K562 (cell line): ENCODE data around the gene GTF2A1L. TPM values are rescaled to one million over a fixed set of nuclear protein-coding genes. Genes with fewer than 3 reads are reported as not detected.

ENCODE experiments used
- ATAC-seq: fragments of 200-7000 bp; cut with Tn5 transposase; 3 replicates; pipeline ENCODE4 v1.9.1; 2020; ENCODE audit warnings: moderate library complexity
- BruUV-seq: library from RNA; stranded (reverse); fragments of 400-500 nt; replicated peaks from 2 replicates; lab custom pipeline; 2021; lab: Mats Ljungman, UMichigan
- CTCF ChIA-PET: fragments of 300-600 bp; formaldehyde crosslinking; extraction: SDS; loops from one replicate; lab custom pipeline; 2021; ENCODE audit warnings: low intra/inter-chr PET ratio; lab: Yijun Ruan, JAX
- POLR2A ChIA-PET: fragments of 300-600, 350-650 bp; sonication (Branson Sonifier 250); formaldehyde crosslinking; extraction: SDS; loops from one replicate; lab custom pipeline; 2021; ENCODE audit warnings: antibody characterized with exemption, inconsistent platforms; lab: Yijun Ruan, JAX
- DNase-seq, 4 experiments: peaks; one replicate each; pipeline versions ENCODE4 v3.0.0 to v3.0.0-alpha.2; 2011 to 2018; ENCODE audit warnings: low spot score in 3 of 4, mixed read lengths in 3 of 4; ENCODE audit errors: extremely low read depth in 1 of 4
- FAIRE-seq: peaks from 2 replicates; lab custom pipeline; 2011; peaks lifted over from hg19 to GRCh38; lab: Jason Lieb, UNC
- H2AFZ ChIP-seq: 2 replicates; pipeline ENCODE4 v1.6.0; 2011; ENCODE audit warnings: low read depth, low read length, control low read depth, inconsistent platforms
- H3K27ac ChIP-seq: fragments of 200-600 bp; 3 replicates; pipeline ENCODE4 v1.8.0; 2011; ENCODE audit warnings: low read depth, mild to moderate bottlenecking, control low read depth, inconsistent platforms, low read length, moderate library complexity, mixed read lengths; ENCODE audit errors: extremely low read depth
- H3K27me3 ChIP-seq, 2 experiments: fragments of 300-600 bp in 1 of 2; 2 replicates in 1 of 2; 3 replicates in 1 of 2; pipeline versions ENCODE4 v1.6.0 to v1.8.0; 2011; ENCODE audit warnings: inconsistent platforms in 2 of 2, low read length in 2 of 2, mild to moderate bottlenecking in 1 of 2, mixed read lengths in 1 of 2, moderate library complexity in 1 of 2; ENCODE audit not compliant: control insufficient read depth in 2 of 2, insufficient read depth in 2 of 2
- H3K36me3 ChIP-seq: fragments of 300-600 bp; 3 replicates; pipeline ENCODE4 v1.8.0; 2011; ENCODE audit warnings: mild to moderate bottlenecking, low read length, inconsistent platforms; ENCODE audit not compliant: control insufficient read depth, insufficient read depth
- H3K4me1 ChIP-seq, 2 experiments: fragments of 200-600 bp in 1 of 2; replicated peaks in 1 of 2; 2 replicates in 1 of 2; 3 replicates in 1 of 2; pipeline versions ENCODE4 v1.5.1 to v1.8.0; 2011; ENCODE audit warnings: inconsistent platforms in 2 of 2, low read length in 2 of 2, mild to moderate bottlenecking in 1 of 2, mixed read lengths in 1 of 2, moderate library complexity in 1 of 2; ENCODE audit not compliant: control insufficient read depth in 2 of 2, insufficient read depth in 2 of 2
- H3K4me2 ChIP-seq: 2 replicates; pipeline ENCODE4 v1.6.1; 2011; ENCODE audit warnings: low read length, control low read depth, inconsistent platforms, mixed read lengths; ENCODE audit not compliant: insufficient read depth
- H3K4me3 ChIP-seq: fragments of 200-600 bp; sonication (generic), shearing (Covaris generic); 2 replicates; pipeline ENCODE4 v1.5.1; 2016; ENCODE audit warnings: control low read depth, inconsistent platforms
- H3K79me2 ChIP-seq: fragments of 200-600 bp; 3 replicates; pipeline ENCODE4 v1.8.0; 2011; ENCODE audit warnings: low read length, inconsistent platforms; ENCODE audit not compliant: control insufficient read depth, insufficient read depth
- H3K9ac ChIP-seq, 2 experiments: 2 replicates each; pipeline versions ENCODE4 v1.6.0 to v1.6.1; 2011; ENCODE audit warnings: low read depth in 2 of 2, low read length in 2 of 2, control low read depth in 1 of 2, inconsistent platforms in 1 of 2, mild to moderate bottlenecking in 1 of 2, mixed read lengths in 1 of 2; ENCODE audit not compliant: insufficient read depth in 1 of 2
- H3K9me1 ChIP-seq: one replicate; pipeline ENCODE4 v1.6.0; 2011; ENCODE audit warnings: inconsistent platforms, mild to moderate bottlenecking, low read length, moderate library complexity; ENCODE audit not compliant: control insufficient read depth, insufficient read depth
- H3K9me3 ChIP-seq: replicated peaks from 2 replicates; pipeline ENCODE4 v1.5.1; 2011; ENCODE audit warnings: low read depth, low read length, inconsistent platforms; ENCODE audit not compliant: control insufficient read depth, insufficient read depth
- H4K20me1 ChIP-seq: replicated peaks from 2 replicates; pipeline ENCODE4 v1.6.1; 2011; ENCODE audit warnings: low read length, inconsistent platforms, mixed read lengths; ENCODE audit not compliant: control insufficient read depth, insufficient read depth
- EGR1 ChIP-seq: fragments of 450-650 bp; conservative IDR thresholded peaks from 2 replicates; pipeline ENCODE4 v1.6.1; 2017; ENCODE audit warnings: mild to moderate bottlenecking
- ETS1 ChIP-seq: conservative IDR thresholded peaks from 2 replicates; pipeline ENCODE4 v1.6.1; 2011; ENCODE audit warnings: low read depth, mild to moderate bottlenecking, low read length; ENCODE audit not compliant: control insufficient read depth
- HLTF ChIP-seq: fragments of 450-650 bp; IDR thresholded peaks from 2 replicates; pipeline ENCODE4 v1.6.1; 2016
- JUN ChIP-seq, 2 experiments: sonication (generic) in 1 of 2; formaldehyde crosslinking in 1 of 2; IDR thresholded peaks; 2 replicates each; pipeline versions ENCODE4 v1.6.1 to v1.8.0; 2012 to 2022; ENCODE audit warnings: borderline replicate concordance in 2 of 2, mild to moderate bottlenecking in 2 of 2, improper control_type of control experiment in 1 of 2, low read depth in 1 of 2, low read length in 1 of 2, missing genetic modification reagents in 1 of 2
- PREB ChIP-seq: sonication (generic); formaldehyde crosslinking; IDR thresholded peaks from 2 replicates; pipeline ENCODE4 v1.8.1; 2023; ENCODE audit warnings: mild to moderate bottlenecking, missing genetic modification reagents
- SPI1 ChIP-seq: IDR thresholded peaks from 2 replicates; pipeline ENCODE4 v1.6.1; 2011; ENCODE audit warnings: low read depth, low read length, control low read depth, borderline replicate concordance
- STAT6 ChIP-seq: sonication (generic); formaldehyde crosslinking; IDR thresholded peaks from 2 replicates; pipeline ENCODE4 v1.8.1; 2023; ENCODE audit warnings: mild to moderate bottlenecking, missing genetic modification reagents
- SUPT5H ChIP-seq: fragments of 450-650 bp; IDR thresholded peaks from 2 replicates; pipeline ENCODE4 v1.6.1; 2016
- WHSC1 ChIP-seq: IDR thresholded peaks from one replicate; pipeline ENCODE4 v1.6.1; 2012; ENCODE audit warnings: low read length, control low read depth, inconsistent platforms
- ZNF121 ChIP-seq: sonication (generic); formaldehyde crosslinking; conservative IDR thresholded peaks from 2 replicates; pipeline ENCODE4 v1.8.0; 2022; ENCODE audit warnings: missing genetic modification reagents
- ZNF584 ChIP-seq: fragments of 200-800 bp; sonication (Bioruptor generic); IDR thresholded peaks from 2 replicates; pipeline ENCODE4 v1.6.1; 2016; ENCODE audit warnings: low read depth, mild to moderate bottlenecking, missing genetic modification characterization, missing compliant biosample characterization
- WGBS: fragments of 100-300 bp; shearing (Covaris generic); methylation state at CpG from one replicate; pipeline ENCODE4 v1.1.6; 2016; ENCODE audit warnings: low coverage, mixed read lengths; ENCODE audit not compliant: insufficient coverage; ENCODE audit errors: missing lambda C conversion rate; 5-methylcytosine and 5-hydroxymethylcytosine counted together
- in situ Hi-C: fragments of 300-500 bp; cut with MboI; formaldehyde crosslinking; loops from 4 replicates; pipeline ENCODE4 v1.15.0; 2018; ENCODE audit warnings: inconsistent platforms, mixed read lengths
- intact Hi-C: fragments of 100-400 bp; cut with micrococcal nuclease; formaldehyde crosslinking; loops from 2 replicates; pipeline ENCODE4 v1.14.2; 2022
- polyA plus RNA-seq, 8 experiments: library from polyadenylated mRNA; depleted of rRNA in 4 of 8; stranded (reverse) in 5 of 8; unstranded in 3 of 8; fragments of >200 nt; fragmentation: Nextera tagmentation in 2 of 8; fragmentation: Illumina TruSeq in 1 of 8; extraction: Ambion mirVana in 2 of 8; extraction: Trizol in 1 of 8; gene quantifications; 2 replicates each; pipeline versions ENCODE4 v1.2.1 to v1.2.3, GENCODE V29; 2011 to 2014; ENCODE audit warnings: inconsistent platforms in 1 of 8, missing spikeins in 1 of 8
- total RNA-seq, 7 experiments: library from RNA; depleted of rRNA in 6 of 7; stranded (reverse); fragments of >200 nt in 6 of 7; fragmentation: Illumina TruSeq in 2 of 7; extraction: Trizol in 2 of 7; gene quantifications; 2 replicates each; pipeline versions ENCODE4 v1.2.1 to v1.2.3, GENCODE V29; 2011 to 2021; ENCODE audit warnings: low replicate concordance in 1 of 7

Gene GTF2A1L
- total and polyA plus RNA-seq, 9 of the 15 experiments (the other 6 are each of a cell fraction or from before 2014, with no cell fraction given), result 0.05 to 0.35 (median 0.12) TPM; not detected in 5

DNA sequence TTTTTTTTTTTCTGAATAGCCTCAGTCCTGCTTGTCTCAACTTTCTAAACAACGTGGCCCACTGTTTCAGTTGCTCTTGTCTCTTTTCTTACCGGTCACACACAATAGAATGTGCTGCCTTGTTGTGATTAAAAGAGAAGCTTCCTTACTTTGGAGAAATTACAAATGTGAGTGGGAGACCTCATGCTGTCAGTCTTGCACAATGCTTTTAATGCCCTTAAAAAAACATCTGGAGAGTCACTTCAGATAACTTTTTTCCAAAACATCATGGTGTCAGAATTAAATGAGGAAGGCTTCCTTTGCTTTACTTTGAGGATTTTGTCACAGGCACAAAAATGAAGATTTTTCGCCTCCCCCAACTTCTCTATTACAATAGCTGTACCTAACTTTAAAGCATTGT, 100.2 kb downstream of the GTF2A1L start (continued):
- TF ChIP-seq ETS1, result no peak
- no peak for TF ChIP-seq PREB (CRISPR knock-in tag)

DNA sequence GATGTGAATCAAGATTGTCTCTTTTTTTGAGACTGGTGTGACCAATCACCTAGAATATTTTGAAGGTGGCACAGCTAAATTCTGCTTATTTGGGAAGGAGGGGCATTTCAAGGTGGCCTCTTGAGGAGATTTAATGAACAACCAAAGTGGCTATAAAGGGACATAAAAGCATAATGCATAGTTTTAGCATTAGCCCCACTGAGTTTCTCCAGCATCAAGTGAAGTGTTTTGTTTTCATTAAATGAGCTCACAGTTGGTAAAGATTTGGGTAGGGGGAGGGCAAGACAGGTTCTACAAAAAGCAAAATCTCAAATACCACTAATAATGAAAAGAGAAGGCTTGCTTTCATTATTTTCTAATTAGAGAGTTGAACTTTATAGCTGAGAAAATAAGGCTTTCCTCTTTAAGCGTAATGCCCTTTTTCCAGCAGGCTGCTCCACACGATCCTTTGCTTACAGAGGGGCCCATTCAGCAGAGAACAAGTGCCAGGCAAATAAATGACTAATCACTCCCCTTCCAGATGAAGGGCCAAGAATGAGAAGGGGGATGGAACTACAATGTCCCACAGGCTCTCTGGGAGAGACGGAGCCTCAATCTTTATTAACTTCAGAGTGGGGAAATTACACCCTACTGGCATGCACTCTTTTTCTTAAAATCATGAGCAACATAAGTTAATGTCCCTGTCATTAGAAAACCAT, 102.0 kb downstream of the GTF2A1L start:
- ChIA-PET CTCF (no interaction called here), POLR2A (no interaction called here)
- Histone ChIP-seq H2AFZ (no peak overlapping the region), H3K27me3 (no peaks in the 10 kb centered on the region), H3K9ac (no peak overlapping the region), H3K9me1 (no peaks in the 10 kb centered on the region), H4K20me1 (no peaks in the 10 kb centered on the region), H3K4me1 (peaks cover 0 to 11% of the 10 kb centered on the region in 2 experiments; a peak in 2 of 5 replicates), H3K4me2 (no peak overlapping the region), H3K9me3 (no peaks in the 10 kb centered on the region), H3K36me3 (no peaks in the 10 kb centered on the region), H3K4me3 (no peak overlapping the region), H3K79me2 (no peaks in the 10 kb centered on the region), H3K27ac (no peak overlapping the region)
- WGBS, result 0% methylated on average over 3 of the region's 3 CpGs
- no TSS peak for BruUV-seq
- in situ Hi-C loops, result no loop called here
- no peak for FAIRE-seq
- ATAC-seq, result no peak
- intact Hi-C loops, result no loop called here
- no peak for DNase-seq
- TF ChIP-seq SPI1 (no peak), WHSC1 (no peak), HLTF (no peak), ZNF584 (CRISPR knock-in tag) (no peak), EGR1 (no peak), ZNF121 (CRISPR knock-in tag) (no peak), STAT6 (no peak), JUN (IDR thresholded peaks at IDR 0.05; ENCODE audit: borderline replicate concordance, low read depth, low read length) (no peak), JUN (CRISPR knock-in tag; IDR thresholded peaks at IDR 0.05; ENCODE audit: borderline replicate concordance) (no peak), SUPT5H (no peak)
